HG03108 (cell line): Measurements from ENCODE around the gene KDM6A.
"Not testable (repeated sequence)": the region's sequence is repeated elsewhere in the genome, so short reads cannot be mapped to it uniquely, and the experiment has no call there.

Source experiments
- ATAC-seq: cut with Tn5 transposase; IDR thresholded peaks from one replicate; pipeline ENCODE4 v1.9.1; 2021; ENCODE audit warnings: moderate library complexity; ENCODE audit not compliant: unreplicated experiment

KDM6A gene

GRCh38 chrX:44915361-44915868, 42.4 kb downstream of the KDM6A start:
- no peak for ATAC-seq

- ATAC-seq, result no peak
These were observed 45.7 kb downstream of the KDM6A start for GRCh38 chrX:44918722-44919121.

- no peak for ATAC-seq
These were observed 50.0 kb downstream of the KDM6A start for GRCh38 chrX:44922980-44923379.

GRCh38 chrX:44927398-44927797, 54.4 kb downstream of the KDM6A start:
- no peak for ATAC-seq

GRCh38 chrX:44931441-44931973, 58.5 kb downstream of the KDM6A start:
- ATAC-seq, result no peak

- ATAC-seq, result no peak
These were observed 62.2 kb downstream of the KDM6A start for GRCh38 chrX:44935172-44935571.

- ATAC-seq, result no peak
These were observed 62.7 kb downstream of the KDM6A start for GRCh38 chrX:44935640-44936039.

GRCh38 chrX:44937606-44938005, 64.6 kb downstream of the KDM6A start:
- peak; percentile 90 for ATAC-seq

GRCh38 chrX:44938111-44938510, 65.1 kb downstream of the KDM6A start:
- ATAC-seq, result no peak

- not testable (repeated sequence) for ATAC-seq
These were observed 67.6 kb downstream of the KDM6A start for GRCh38 chrX:44940541-44940940.

GRCh38 chrX:44943007-44943406, 70.0 kb downstream of the KDM6A start:
- ATAC-seq, result no peak

- no peak for ATAC-seq
These were observed 71.9 kb downstream of the KDM6A start for GRCh38 chrX:44944894-44945293.

GRCh38 chrX:44945736-44946135, 72.7 kb downstream of the KDM6A start:
- no peak for ATAC-seq

GRCh38 chrX:44946771-44947170, 73.8 kb downstream of the KDM6A start:
- no peak for ATAC-seq

- ATAC-seq, result no peak
These were observed 75.0 kb downstream of the KDM6A start for GRCh38 chrX:44947995-44948394.

GRCh38 chrX:44948406-44948805, 75.4 kb downstream of the KDM6A start:
- no peak for ATAC-seq

GRCh38 chrX:44949125-44949524, 76.1 kb downstream of the KDM6A start:
- ATAC-seq, result no peak

GRCh38 chrX:44950471-44951366, 77.7 kb downstream of the KDM6A start:
- ATAC-seq, result not testable (repeated sequence)

GRCh38 chrX:44951572-44952067, 78.6 kb downstream of the KDM6A start:
- no peak for ATAC-seq

GRCh38 chrX:44952329-44953027, 79.5 kb downstream of the KDM6A start:
- ATAC-seq, result no peak

GRCh38 chrX:44953734-44954502, 80.9 kb downstream of the KDM6A start:
- ATAC-seq, result no peak
